GM23338 (cell line): ENCODE data around the gene STAU1. TPM values are rescaled to one million over a fixed set of nuclear protein-coding genes. Genes with fewer than 3 reads are reported as not detected.

Source experiments
- ATAC-seq: fragments of 200-7000 bp; cut with Tn5 transposase; 3 replicates; pipeline ENCODE4 v1.9.1; 2020
- DNase-seq: peaks from one replicate; pipeline ENCODE4 v3.0.0-alpha.2; 2015; ENCODE audit warnings: low spot score
- H2AFZ ChIP-seq: fragments of 200-600 bp; sonication (generic); 2 replicates; pipeline ENCODE4 v1.8.0; 2016; ENCODE audit warnings: antibody characterized with exemption, mild to moderate bottlenecking, moderate library complexity
- H3F3A ChIP-seq: fragments of 200-600 bp; sonication (generic); replicated peaks from 2 replicates; pipeline ENCODE4 v1.8.0; 2017; ENCODE audit warnings: antibody characterized with exemption, mixed run types, low read depth
- H3K27ac ChIP-seq: fragments of 200-600 bp; sonication (generic); 2 replicates; pipeline ENCODE4 v1.6.1; 2016; ENCODE audit warnings: low read depth
- H3K27me3 ChIP-seq: fragments of 200-600 bp; sonication (generic); 2 replicates; pipeline ENCODE4 v1.8.0; 2016; ENCODE audit warnings: mild to moderate bottlenecking, mixed run types, moderate library complexity; ENCODE audit not compliant: insufficient read depth
- H3K36me3 ChIP-seq: fragments of 200-600 bp; sonication (generic); 2 replicates; pipeline ENCODE4 v1.8.0; 2016; ENCODE audit warnings: mild to moderate bottlenecking; ENCODE audit not compliant: insufficient read depth
- H3K4me1 ChIP-seq: fragments of 200-600 bp; sonication (generic); 2 replicates; pipeline ENCODE4 v1.8.0; 2016; ENCODE audit warnings: mild to moderate bottlenecking, moderate library complexity; ENCODE audit not compliant: insufficient read depth
- H3K4me2 ChIP-seq: fragments of 200-600 bp; sonication (generic); 2 replicates; pipeline ENCODE4 v1.7.1; 2017; ENCODE audit warnings: mixed run types
- H3K4me3 ChIP-seq: fragments of 200-600 bp; sonication (generic); 2 replicates; pipeline ENCODE4 v1.6.1; 2016; ENCODE audit warnings: mixed run types
- H3K79me2 ChIP-seq: fragments of 200-600 bp; sonication (generic); replicated peaks from 2 replicates; pipeline ENCODE4 v1.8.0; 2017; ENCODE audit warnings: mild to moderate bottlenecking; ENCODE audit not compliant: insufficient read depth
- H3K9me2 ChIP-seq: fragments of 200-600 bp; sonication (generic); 2 replicates; pipeline ENCODE4 v1.8.0; 2017; ENCODE audit not compliant: insufficient read depth
- H4K20me1 ChIP-seq: fragments of 200-600 bp; sonication (generic); replicated peaks from 2 replicates; pipeline ENCODE4 v1.8.0; 2017; ENCODE audit warnings: mild to moderate bottlenecking; ENCODE audit not compliant: insufficient read depth
- H3K27ac Mint-ChIP-seq: 2 replicates; pipeline ENCODE4 v1.8.0; 2020; ENCODE audit warnings: inconsistent platforms, mild to moderate bottlenecking, moderate library complexity, mixed read lengths
- H3K27me3 Mint-ChIP-seq: 3 replicates; pipeline ENCODE4 v1.8.0; 2022; ENCODE audit warnings: low read depth, mild to moderate bottlenecking, moderate library complexity, mixed read lengths, inconsistent platforms; ENCODE audit not compliant: insufficient read depth, poor library complexity
- H3K36me3 Mint-ChIP-seq: 3 replicates; pipeline ENCODE4 v1.8.0; 2021; ENCODE audit warnings: low read depth, mild to moderate bottlenecking, inconsistent platforms, moderate library complexity, mixed read lengths
- H3K4me1 Mint-ChIP-seq: 3 replicates; pipeline ENCODE4 v1.8.0; 2020; ENCODE audit warnings: mild to moderate bottlenecking, inconsistent platforms, mixed read lengths
- H3K4me3 Mint-ChIP-seq: 3 replicates; pipeline ENCODE4 v1.8.0; 2021; ENCODE audit warnings: moderate library complexity, mild to moderate bottlenecking, inconsistent platforms, mixed read lengths
- H3K9me3 Mint-ChIP-seq: 3 replicates; pipeline ENCODE4 v1.8.0; 2020; ENCODE audit warnings: moderate library complexity, mild to moderate bottlenecking, inconsistent platforms, mixed read lengths
- CREB1 ChIP-seq: fragments of 250-450 bp; sonication (Bioruptor Pico); IDR thresholded peaks from 2 replicates; pipeline ENCODE4 v1.5.0; 2020; ENCODE audit warnings: low read depth, mild to moderate bottlenecking, moderate library complexity
- EZH2 ChIP-seq: fragments of 200-600 bp; sonication (generic); IDR thresholded peaks from one replicate; pipeline ENCODE4 v1.8.0; 2017; ENCODE audit warnings: antibody characterized with exemption, mild to moderate bottlenecking, low read depth; ENCODE audit not compliant: unreplicated experiment
- EZH2phosphoT487 ChIP-seq: fragments of 200-600 bp; sonication (generic); IDR thresholded peaks from one replicate; pipeline ENCODE4 v1.8.1; 2018; ENCODE audit warnings: antibody characterized with exemption; ENCODE audit not compliant: unreplicated experiment
- JUNB ChIP-seq: IDR thresholded peaks from one replicate; pipeline ENCODE4 v1.6.1; 2016; ENCODE audit warnings: antibody characterized with exemption; ENCODE audit not compliant: unreplicated experiment
- NANOG ChIP-seq: IDR thresholded peaks from 2 replicates; pipeline ENCODE4 v1.6.1; 2016; ENCODE audit warnings: antibody characterized with exemption, borderline replicate concordance
- POLR2AphosphoS5 ChIP-seq: IDR thresholded peaks from 2 replicates; pipeline ENCODE4 v1.6.1; 2016; ENCODE audit warnings: antibody characterized with exemption, low read depth
- ZNF114 ChIP-seq: fragments of 250-450 bp; sonication (Bioruptor Pico); IDR thresholded peaks from 2 replicates; pipeline ENCODE4 v1.5.0; 2020; ENCODE audit warnings: mild to moderate bottlenecking, moderate library complexity
- ZNF331 ChIP-seq: fragments of 250-450 bp; sonication (Bioruptor Pico); IDR thresholded peaks from 2 replicates; pipeline ENCODE4 v1.5.0; 2020; ENCODE audit warnings: low read depth, mild to moderate bottlenecking, moderate library complexity
- polyA plus RNA-seq: library from polyadenylated mRNA; unstranded; fragments of >200 nt; fragmentation: Nextera tagmentation; extraction: Ambion mirVana; gene quantifications from 2 replicates; pipeline ENCODE4 v1.2.1, GENCODE V29; 2016
- total RNA-seq: library from RNA; depleted of rRNA; stranded (reverse); fragments of >200 nt; shearing (Covaris generic); gene quantifications from 2 replicates; pipeline ENCODE4 v1.2.3, GENCODE V29; 2014
- TF ChIP-seq, protein P1 (sequence below): IDR thresholded peaks from one replicate; pipeline ENCODE4 v1.6.1; 2018; ENCODE audit warnings: antibody characterized with exemption; ENCODE audit not compliant: unreplicated experiment
- TF ChIP-seq, protein P2 (sequence below), 2 experiments: fragments of 200-600 bp in 1 of 2; sonication (generic) in 1 of 2; conservative IDR thresholded peaks; 2 replicates each; pipeline versions ENCODE4 v1.5.1 to v1.6.1; 2016 to 2017; ENCODE audit warnings: antibody characterized with exemption in 2 of 2, low read depth in 2 of 2, mild to moderate bottlenecking in 2 of 2, moderate library complexity in 1 of 2
- TF ChIP-seq, protein P3 (sequence below): fragments of 250-450 bp; sonication (Bioruptor Pico); IDR thresholded peaks from 2 replicates; pipeline ENCODE4 v1.5.0; 2020; ENCODE audit warnings: mild to moderate bottlenecking, moderate library complexity
- TF ChIP-seq, protein P4 (sequence below): IDR thresholded peaks from 2 replicates; pipeline ENCODE4 v1.6.1; 2016; ENCODE audit warnings: antibody characterized with exemption

STAU1 gene
- total and polyA plus RNA-seq, 2 experiments from 2014 or later: 102 TPM

DNA sequence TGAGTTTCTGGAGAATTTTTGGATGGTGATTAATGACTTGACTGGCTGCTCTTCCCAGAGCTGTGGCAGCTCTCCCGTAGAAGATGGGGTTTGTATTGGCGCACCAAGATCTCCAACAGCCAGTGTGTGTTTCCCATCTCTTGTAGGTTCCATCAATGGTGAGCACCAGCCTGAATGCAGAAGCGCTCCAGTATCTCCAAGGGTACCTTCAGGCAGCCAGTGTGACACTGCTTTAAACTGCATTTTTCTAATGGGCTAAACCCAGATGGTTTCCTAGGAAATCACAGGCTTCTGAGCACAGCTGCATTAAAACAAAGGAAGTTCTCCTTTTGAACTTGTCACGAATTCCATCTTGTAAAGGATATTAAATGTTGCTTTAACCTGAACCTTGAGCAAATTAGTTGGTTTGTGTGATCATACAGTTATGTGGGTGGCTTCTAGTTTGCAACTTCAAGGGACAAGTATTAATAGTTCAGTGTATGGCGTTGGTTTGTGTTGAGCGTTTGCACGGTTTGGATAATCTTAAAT lies 91.9 kb downstream of the STAU1 start:
- no peaks in the 10 kb centered on the region for H3K27me3 ChIP-seq
- no peak for ATAC-seq
- H3K4me3 ChIP-seq: no peak overlapping the region
- peaks cover 54% of the 10 kb centered on the region for H3K79me2 ChIP-seq
- no peaks in the 10 kb centered on the region for H3K9me3 Mint-ChIP-seq
- no peak overlapping the region for H3K4me3 Mint-ChIP-seq
- H2AFZ ChIP-seq: no peak overlapping the region
- no peak overlapping the region for H3K4me2 ChIP-seq
- no peak for TF ChIP-seq EZH2phosphoT487
- TF ChIP-seq NANOG: no peak
- TF ChIP-seq, protein P1, sequence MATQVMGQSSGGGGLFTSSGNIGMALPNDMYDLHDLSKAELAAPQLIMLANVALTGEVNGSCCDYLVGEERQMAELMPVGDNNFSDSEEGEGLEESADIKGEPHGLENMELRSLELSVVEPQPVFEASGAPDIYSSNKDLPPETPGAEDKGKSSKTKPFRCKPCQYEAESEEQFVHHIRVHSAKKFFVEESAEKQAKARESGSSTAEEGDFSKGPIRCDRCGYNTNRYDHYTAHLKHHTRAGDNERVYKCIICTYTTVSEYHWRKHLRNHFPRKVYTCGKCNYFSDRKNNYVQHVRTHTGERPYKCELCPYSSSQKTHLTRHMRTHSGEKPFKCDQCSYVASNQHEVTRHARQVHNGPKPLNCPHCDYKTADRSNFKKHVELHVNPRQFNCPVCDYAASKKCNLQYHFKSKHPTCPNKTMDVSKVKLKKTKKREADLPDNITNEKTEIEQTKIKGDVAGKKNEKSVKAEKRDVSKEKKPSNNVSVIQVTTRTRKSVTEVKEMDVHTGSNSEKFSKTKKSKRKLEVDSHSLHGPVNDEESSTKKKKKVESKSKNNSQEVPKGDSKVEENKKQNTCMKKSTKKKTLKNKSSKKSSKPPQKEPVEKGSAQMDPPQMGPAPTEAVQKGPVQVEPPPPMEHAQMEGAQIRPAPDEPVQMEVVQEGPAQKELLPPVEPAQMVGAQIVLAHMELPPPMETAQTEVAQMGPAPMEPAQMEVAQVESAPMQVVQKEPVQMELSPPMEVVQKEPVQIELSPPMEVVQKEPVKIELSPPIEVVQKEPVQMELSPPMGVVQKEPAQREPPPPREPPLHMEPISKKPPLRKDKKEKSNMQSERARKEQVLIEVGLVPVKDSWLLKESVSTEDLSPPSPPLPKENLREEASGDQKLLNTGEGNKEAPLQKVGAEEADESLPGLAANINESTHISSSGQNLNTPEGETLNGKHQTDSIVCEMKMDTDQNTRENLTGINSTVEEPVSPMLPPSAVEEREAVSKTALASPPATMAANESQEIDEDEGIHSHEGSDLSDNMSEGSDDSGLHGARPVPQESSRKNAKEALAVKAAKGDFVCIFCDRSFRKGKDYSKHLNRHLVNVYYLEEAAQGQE: no peak
- TF ChIP-seq, protein P2, sequence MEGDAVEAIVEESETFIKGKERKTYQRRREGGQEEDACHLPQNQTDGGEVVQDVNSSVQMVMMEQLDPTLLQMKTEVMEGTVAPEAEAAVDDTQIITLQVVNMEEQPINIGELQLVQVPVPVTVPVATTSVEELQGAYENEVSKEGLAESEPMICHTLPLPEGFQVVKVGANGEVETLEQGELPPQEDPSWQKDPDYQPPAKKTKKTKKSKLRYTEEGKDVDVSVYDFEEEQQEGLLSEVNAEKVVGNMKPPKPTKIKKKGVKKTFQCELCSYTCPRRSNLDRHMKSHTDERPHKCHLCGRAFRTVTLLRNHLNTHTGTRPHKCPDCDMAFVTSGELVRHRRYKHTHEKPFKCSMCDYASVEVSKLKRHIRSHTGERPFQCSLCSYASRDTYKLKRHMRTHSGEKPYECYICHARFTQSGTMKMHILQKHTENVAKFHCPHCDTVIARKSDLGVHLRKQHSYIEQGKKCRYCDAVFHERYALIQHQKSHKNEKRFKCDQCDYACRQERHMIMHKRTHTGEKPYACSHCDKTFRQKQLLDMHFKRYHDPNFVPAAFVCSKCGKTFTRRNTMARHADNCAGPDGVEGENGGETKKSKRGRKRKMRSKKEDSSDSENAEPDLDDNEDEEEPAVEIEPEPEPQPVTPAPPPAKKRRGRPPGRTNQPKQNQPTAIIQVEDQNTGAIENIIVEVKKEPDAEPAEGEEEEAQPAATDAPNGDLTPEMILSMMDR (conservative IDR thresholded peaks at IDR 0.05; ENCODE audit: low read depth in 2 of 2): no peak
- TF ChIP-seq JUNB: no peak
- no peak for TF ChIP-seq POLR2AphosphoS5
- no peak for TF ChIP-seq CREB1
- TF ChIP-seq, protein P3, sequence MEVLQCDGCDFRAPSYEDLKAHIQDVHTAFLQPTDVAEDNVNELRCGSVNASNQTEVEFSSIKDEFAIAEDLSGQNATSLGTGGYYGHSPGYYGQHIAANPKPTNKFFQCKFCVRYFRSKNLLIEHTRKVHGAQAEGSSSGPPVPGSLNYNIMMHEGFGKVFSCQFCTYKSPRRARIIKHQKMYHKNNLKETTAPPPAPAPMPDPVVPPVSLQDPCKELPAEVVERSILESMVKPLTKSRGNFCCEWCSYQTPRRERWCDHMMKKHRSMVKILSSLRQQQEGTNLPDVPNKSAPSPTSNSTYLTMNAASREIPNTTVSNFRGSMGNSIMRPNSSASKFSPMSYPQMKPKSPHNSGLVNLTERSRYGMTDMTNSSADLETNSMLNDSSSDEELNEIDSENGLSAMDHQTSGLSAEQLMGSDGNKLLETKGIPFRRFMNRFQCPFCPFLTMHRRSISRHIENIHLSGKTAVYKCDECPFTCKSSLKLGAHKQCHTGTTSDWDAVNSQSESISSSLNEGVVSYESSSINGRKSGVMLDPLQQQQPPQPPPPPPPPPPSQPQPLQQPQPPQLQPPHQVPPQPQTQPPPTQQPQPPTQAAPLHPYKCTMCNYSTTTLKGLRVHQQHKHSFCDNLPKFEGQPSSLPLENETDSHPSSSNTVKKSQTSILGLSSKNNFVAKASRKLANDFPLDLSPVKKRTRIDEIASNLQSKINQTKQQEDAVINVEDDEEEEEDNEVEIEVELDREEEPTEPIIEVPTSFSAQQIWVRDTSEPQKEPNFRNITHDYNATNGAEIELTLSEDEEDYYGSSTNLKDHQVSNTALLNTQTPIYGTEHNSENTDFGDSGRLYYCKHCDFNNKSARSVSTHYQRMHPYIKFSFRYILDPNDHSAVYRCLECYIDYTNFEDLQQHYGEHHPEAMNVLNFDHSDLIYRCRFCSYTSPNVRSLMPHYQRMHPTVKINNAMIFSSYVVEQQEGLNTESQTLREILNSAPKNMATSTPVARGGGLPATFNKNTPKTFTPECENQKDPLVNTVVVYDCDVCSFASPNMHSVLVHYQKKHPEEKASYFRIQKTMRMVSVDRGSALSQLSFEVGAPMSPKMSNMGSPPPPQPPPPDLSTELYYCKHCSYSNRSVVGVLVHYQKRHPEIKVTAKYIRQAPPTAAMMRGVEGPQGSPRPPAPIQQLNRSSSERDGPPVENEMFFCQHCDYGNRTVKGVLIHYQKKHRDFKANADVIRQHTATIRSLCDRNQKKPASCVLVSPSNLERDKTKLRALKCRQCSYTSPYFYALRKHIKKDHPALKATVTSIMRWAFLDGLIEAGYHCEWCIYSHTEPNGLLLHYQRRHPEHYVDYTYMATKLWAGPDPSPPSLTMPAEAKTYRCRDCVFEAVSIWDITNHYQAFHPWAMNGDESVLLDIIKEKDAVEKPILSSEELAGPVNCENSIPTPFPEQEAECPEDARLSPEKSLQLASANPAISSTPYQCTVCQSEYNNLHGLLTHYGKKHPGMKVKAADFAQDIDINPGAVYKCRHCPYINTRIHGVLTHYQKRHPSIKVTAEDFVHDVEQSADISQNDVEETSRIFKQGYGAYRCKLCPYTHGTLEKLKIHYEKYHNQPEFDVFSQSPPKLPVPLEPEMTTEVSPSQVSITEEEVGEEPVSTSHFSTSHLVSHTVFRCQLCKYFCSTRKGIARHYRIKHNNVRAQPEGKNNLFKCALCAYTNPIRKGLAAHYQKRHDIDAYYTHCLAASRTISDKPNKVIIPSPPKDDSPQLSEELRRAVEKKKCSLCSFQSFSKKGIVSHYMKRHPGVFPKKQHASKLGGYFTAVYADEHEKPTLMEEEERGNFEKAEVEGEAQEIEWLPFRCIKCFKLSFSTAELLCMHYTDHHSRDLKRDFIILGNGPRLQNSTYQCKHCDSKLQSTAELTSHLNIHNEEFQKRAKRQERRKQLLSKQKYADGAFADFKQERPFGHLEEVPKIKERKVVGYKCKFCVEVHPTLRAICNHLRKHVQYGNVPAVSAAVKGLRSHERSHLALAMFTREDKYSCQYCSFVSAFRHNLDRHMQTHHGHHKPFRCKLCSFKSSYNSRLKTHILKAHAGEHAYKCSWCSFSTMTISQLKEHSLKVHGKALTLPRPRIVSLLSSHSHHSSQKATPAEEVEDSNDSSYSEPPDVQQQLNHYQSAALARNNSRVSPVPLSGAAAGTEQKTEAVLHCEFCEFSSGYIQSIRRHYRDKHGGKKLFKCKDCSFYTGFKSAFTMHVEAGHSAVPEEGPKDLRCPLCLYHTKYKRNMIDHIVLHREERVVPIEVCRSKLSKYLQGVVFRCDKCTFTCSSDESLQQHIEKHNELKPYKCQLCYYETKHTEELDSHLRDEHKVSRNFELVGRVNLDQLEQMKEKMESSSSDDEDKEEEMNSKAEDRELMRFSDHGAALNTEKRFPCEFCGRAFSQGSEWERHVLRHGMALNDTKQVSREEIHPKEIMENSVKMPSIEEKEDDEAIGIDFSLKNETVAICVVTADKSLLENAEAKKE (CRISPR knock-in tag): no peak
- TF ChIP-seq ZNF114 (CRISPR knock-in tag): no peak
- TF ChIP-seq EZH2: no peak
- TF ChIP-seq, protein P4, sequence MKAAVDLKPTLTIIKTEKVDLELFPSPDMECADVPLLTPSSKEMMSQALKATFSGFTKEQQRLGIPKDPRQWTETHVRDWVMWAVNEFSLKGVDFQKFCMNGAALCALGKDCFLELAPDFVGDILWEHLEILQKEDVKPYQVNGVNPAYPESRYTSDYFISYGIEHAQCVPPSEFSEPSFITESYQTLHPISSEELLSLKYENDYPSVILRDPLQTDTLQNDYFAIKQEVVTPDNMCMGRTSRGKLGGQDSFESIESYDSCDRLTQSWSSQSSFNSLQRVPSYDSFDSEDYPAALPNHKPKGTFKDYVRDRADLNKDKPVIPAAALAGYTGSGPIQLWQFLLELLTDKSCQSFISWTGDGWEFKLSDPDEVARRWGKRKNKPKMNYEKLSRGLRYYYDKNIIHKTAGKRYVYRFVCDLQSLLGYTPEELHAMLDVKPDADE: no peak
- no peak for TF ChIP-seq ZNF331 (CRISPR knock-in tag)
- peaks cover 2% of the 10 kb centered on the region for H3K27me3 Mint-ChIP-seq
- no peak overlapping the region for H3K27ac Mint-ChIP-seq
- no peaks in the 10 kb centered on the region for H3K4me1 ChIP-seq
- no peak for DNase-seq
- peaks cover 29% of the 10 kb centered on the region for H4K20me1 ChIP-seq
- peaks cover 82% of the 10 kb centered on the region for H3K36me3 ChIP-seq
- no peaks in the 10 kb centered on the region for H3K4me1 Mint-ChIP-seq
- H3F3A ChIP-seq: peaks cover 19% of the 10 kb centered on the region; the same call in 1 of the 2 replicates
- peaks cover 91% of the 10 kb centered on the region for H3K36me3 Mint-ChIP-seq
- no peaks in the 10 kb centered on the region for H3K9me2 ChIP-seq
- no peak overlapping the region for H3K27ac ChIP-seq
